22Rv1 (cell line): Measurements from ENCODE around the gene OR6V1.
"Not testable (repeated sequence)": the region's sequence is repeated elsewhere in the genome, so short reads cannot be mapped to it uniquely, and the experiment has no call there.

Experiments used
- ZFX ChIP-seq: fragments of 450-650 bp; IDR thresholded peaks from 2 replicates; pipeline ENCODE4 v1.6.1; 2017; ENCODE audit warnings: antibody characterized with exemption, borderline replicate concordance
- TF ChIP-seq, protein P1 (sequence below): fragments of 450-650 bp; IDR thresholded peaks from 2 replicates; pipeline ENCODE4 v1.5.1; 2017; ENCODE audit warnings: mild to moderate bottlenecking

DNA sequence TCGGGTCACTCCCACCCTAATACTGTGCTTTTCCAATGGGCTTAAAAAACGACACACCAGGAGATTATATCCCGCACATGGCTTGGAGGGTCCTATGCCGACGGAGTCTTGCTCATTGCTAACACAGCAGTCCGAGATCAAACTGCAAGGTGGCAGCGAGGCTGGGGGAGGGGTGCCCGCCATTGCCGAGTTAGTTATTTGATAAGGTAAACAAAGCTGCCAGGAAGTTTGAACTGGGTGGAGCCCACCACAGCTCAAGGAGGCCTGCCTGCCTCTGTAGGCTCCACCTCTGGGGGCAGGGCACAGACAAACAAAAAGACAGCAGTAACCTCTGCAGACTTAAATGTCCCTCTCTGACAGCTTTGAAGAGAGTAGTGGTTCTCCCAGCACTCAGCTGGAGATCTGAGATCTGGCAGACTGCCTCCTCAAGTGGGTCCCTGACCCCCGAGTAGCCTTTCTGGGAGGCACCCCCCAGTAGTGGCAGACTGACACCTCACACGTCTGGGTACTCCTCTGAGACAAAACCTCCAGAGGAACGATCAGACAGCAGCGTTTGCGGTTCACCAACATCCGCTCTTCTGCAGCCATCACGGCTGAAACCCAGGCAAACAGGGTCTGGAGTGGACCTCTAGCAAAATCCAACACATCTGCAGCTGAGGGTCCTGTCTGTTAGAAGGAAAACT is 36.5 kb downstream of the OR6V1 start:
- TF ChIP-seq ZFX, result not testable (repeated sequence)
- TF ChIP-seq, protein P1, sequence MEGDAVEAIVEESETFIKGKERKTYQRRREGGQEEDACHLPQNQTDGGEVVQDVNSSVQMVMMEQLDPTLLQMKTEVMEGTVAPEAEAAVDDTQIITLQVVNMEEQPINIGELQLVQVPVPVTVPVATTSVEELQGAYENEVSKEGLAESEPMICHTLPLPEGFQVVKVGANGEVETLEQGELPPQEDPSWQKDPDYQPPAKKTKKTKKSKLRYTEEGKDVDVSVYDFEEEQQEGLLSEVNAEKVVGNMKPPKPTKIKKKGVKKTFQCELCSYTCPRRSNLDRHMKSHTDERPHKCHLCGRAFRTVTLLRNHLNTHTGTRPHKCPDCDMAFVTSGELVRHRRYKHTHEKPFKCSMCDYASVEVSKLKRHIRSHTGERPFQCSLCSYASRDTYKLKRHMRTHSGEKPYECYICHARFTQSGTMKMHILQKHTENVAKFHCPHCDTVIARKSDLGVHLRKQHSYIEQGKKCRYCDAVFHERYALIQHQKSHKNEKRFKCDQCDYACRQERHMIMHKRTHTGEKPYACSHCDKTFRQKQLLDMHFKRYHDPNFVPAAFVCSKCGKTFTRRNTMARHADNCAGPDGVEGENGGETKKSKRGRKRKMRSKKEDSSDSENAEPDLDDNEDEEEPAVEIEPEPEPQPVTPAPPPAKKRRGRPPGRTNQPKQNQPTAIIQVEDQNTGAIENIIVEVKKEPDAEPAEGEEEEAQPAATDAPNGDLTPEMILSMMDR, result not testable (repeated sequence)
